ENCODE results near the gene CBR4. TPM values are rescaled to one million over a fixed set of nuclear protein-coding genes. Genes with fewer than 3 reads are reported as not detected.

Gene CBR4
- total and polyA plus RNA-seq, 4 donors = 26.5 to 40.3 (median 31.2) TPM

DNA sequence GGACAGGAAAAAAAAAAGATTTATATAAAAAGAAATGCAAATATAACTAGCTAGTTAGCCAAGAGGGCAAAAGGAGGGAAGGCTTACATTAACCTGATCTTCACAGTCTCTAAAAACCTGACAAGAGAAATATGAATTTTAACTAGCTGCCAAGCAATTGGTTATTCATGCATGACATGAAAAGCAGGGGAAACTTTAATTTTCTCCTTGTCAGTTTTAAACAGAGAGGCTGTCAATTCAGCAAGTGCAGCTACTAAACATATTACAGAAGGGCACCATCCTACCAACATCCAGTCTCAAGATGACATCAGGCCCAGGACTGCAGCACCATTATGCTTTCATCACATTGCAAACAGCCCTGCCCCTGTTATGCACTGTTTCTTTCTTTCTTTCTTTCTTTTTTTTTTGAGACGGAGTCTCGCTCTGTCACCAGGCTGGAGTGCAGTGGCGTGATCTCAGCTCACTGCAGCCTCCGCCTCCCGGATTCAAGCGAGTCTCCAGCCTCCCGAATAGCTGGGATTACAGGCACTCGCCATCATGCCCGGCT lies 38.9 kb upstream of the CBR4 start:
- WGBS (ENCODE audit: insufficient coverage) = 45% methylated on average over 2 of the region's 9 CpGs

GRCh38 chr4:169047956-169048355 lies 37.9 kb upstream of the CBR4 start:
- H3K4me1 ChIP-seq (ENCODE audit: control insufficient read depth, insufficient read depth, low read length) = peaks cover 3% of the 10 kb centered on the region
- no peaks in the 10 kb centered on the region for H3K36me3 ChIP-seq (ENCODE audit: control insufficient read depth, insufficient read depth, low read length)
- H3K9me3 ChIP-seq (ENCODE audit: control insufficient read depth, insufficient read depth, low read length) = no peaks in the 10 kb centered on the region
- H3K27ac ChIP-seq (ENCODE audit: low read depth, low read length) = no peak overlapping the region
- WGBS (ENCODE audit: insufficient coverage) = 70% methylated on average over 2 of the region's 4 CpGs
- no peak overlapping the region for H3K4me3 ChIP-seq (ENCODE audit: low read depth, low read length)
- DNase-seq (ENCODE audit: low read depth in 4 of 6, low spot score in 6 of 6) = no peak
- no peaks in the 10 kb centered on the region for H3K27me3 ChIP-seq (ENCODE audit: control insufficient read depth, insufficient read depth, low read length)

More for the DNA sequence above, 38.9 kb upstream of the CBR4 start:
- H3K9me3 ChIP-seq (ENCODE audit: control insufficient read depth, insufficient read depth, low read length) = no peaks in the 10 kb centered on the region
- peak in 2 of 6 donors; percentile 26 to 48 for DNase-seq (ENCODE audit: low read depth in 4 of 6, low spot score in 6 of 6)
- no peak overlapping the region for H3K4me3 ChIP-seq (ENCODE audit: low read depth, low read length)
- peaks cover 3% of the 10 kb centered on the region for H3K4me1 ChIP-seq (ENCODE audit: control insufficient read depth, insufficient read depth, low read length)
- H3K36me3 ChIP-seq (ENCODE audit: control insufficient read depth, insufficient read depth, low read length) = no peaks in the 10 kb centered on the region
- no peak overlapping the region for H3K27ac ChIP-seq (ENCODE audit: low read depth, low read length)
- H3K27me3 ChIP-seq (ENCODE audit: control insufficient read depth, insufficient read depth, low read length) = no peaks in the 10 kb centered on the region

DNA sequence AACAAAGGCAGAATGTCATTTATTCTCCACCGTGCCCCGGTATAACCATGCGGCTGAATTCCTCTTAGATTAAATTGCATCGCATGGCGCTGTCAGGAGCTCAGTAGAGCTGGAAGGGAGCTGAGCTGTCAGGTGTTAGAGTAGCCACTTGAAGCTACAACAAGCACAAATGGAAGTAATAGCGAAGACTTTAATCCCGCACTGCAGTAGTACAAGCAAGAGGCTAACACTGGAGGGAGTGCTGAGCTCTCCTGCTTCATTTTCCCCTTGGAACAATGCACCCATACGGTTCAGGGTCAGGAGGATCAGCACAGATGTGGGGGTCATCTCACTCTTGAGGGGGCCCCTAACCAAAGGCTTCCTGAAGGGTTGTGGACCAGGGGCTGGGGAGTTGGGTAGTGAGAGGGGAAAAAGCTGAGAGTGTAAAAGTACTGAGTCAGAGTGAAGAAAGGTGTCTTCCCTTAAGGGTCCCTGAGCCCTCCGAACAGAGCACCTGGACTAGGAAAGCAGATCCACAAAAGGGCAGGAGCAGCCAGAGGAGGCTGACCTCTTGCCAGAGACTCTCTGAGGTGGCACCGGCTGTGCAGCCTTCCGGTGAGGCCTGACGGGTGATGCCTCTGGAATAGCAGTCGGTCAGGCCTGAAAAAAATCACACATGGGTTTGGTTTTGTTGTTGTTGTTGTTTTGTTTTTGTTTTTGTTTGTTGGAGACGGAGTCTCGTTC lies 36.0 kb upstream of the CBR4 start:
- 78% methylated on average over 14 of the region's 15 CpGs for WGBS (ENCODE audit: insufficient coverage)
- no peaks in the 10 kb centered on the region for H3K9me3 ChIP-seq (ENCODE audit: control insufficient read depth, insufficient read depth, low read length)
- no peaks in the 10 kb centered on the region for H3K27me3 ChIP-seq (ENCODE audit: control insufficient read depth, insufficient read depth, low read length)
- peaks cover 3% of the 10 kb centered on the region for H3K4me1 ChIP-seq (ENCODE audit: control insufficient read depth, insufficient read depth, low read length)
- peak in 1 of 6 donors; percentile 22 for DNase-seq (ENCODE audit: low read depth in 4 of 6, low spot score in 6 of 6)
- H3K36me3 ChIP-seq (ENCODE audit: control insufficient read depth, insufficient read depth, low read length) = no peaks in the 10 kb centered on the region
- no peak overlapping the region for H3K4me3 ChIP-seq (ENCODE audit: low read depth, low read length)
- no peak overlapping the region for H3K27ac ChIP-seq (ENCODE audit: low read depth, low read length)

DNA sequence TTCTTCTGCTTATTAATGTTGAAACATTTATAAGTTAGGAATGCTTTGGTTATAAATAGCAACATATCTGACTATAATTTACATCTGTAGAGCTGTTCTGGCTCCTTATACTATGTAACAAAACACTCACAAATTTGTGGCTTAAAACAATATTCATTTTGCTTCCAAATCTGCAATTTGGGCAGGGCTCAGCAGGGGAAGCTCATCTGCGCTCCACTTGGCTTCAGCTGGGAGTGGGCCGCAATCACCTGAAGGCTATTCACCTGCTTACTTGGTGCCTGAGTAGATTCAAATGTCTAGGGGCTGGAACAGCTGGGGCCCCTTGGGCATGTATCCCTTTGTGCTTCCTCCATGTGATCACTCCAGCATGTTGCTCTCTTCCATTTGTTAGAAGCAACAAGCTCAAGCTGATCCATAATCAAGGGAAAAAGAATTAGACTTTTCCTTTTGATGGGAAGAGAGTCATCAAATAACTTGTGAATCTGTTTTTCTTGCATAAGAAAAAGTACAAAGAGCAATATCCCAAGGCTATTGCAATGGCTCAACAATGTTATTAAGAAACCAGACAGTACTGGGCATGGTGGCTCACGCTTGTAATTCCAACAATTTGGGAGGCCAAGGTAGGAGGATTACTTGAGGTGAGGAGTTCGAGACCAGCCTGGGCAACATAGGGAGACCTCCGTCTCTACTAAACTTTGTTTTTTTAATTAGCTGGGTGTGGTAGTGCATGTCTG lies 34.8 kb upstream of the CBR4 start:
- H3K27ac ChIP-seq (ENCODE audit: low read depth, low read length) = no peak overlapping the region
- H3K27me3 ChIP-seq (ENCODE audit: control insufficient read depth, insufficient read depth, low read length) = no peaks in the 10 kb centered on the region
- H3K4me3 ChIP-seq (ENCODE audit: low read depth, low read length) = no peak overlapping the region
- no peaks in the 10 kb centered on the region for H3K9me3 ChIP-seq (ENCODE audit: control insufficient read depth, insufficient read depth, low read length)
- H3K36me3 ChIP-seq (ENCODE audit: control insufficient read depth, insufficient read depth, low read length) = no peaks in the 10 kb centered on the region
- H3K4me1 ChIP-seq (ENCODE audit: control insufficient read depth, insufficient read depth, low read length) = no peaks in the 10 kb centered on the region
- no peak for DNase-seq (ENCODE audit: low read depth in 4 of 6, low spot score in 6 of 6)
- WGBS (ENCODE audit: insufficient coverage) = 92% methylated on average over 2 of the region's 5 CpGs

DNA sequence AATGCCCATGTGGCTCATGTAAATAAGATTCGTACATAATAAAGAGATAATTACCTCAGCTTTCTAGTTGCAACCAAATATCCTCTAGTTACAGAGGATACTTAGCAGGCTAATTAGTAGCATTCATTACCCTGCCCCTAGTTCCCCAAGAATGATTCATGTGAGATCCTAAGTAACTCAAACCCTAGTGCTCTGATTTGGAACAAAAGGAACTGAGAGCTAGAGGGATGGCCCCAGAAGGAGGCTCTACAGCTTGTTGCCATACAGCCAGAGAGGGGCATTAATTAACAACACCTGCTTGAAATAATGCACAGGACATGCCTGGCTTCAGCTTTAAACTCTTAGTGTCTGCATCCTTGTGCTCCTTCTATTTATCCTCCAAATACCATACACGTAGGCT lies 32.6 kb upstream of the CBR4 start:
- Histone ChIP-seq H3K27ac (ENCODE audit: low read depth, low read length) (no peak overlapping the region), H3K4me1 (ENCODE audit: control insufficient read depth, insufficient read depth, low read length) (no peaks in the 10 kb centered on the region), H3K4me3 (ENCODE audit: low read depth, low read length) (no peak overlapping the region), H3K27me3 (ENCODE audit: control insufficient read depth, insufficient read depth, low read length) (no peaks in the 10 kb centered on the region), H3K9me3 (ENCODE audit: control insufficient read depth, insufficient read depth, low read length) (no peaks in the 10 kb centered on the region), H3K36me3 (ENCODE audit: control insufficient read depth, insufficient read depth, low read length) (no peaks in the 10 kb centered on the region)
- peak in 1 of 6 donors; percentile 87 for DNase-seq (ENCODE audit: low read depth in 4 of 6, low spot score in 6 of 6)
- WGBS (ENCODE audit: insufficient coverage) = 77% methylated on average over 1 of the region's 2 CpGs

GRCh38 chr4:169040559-169041261 lies 30.7 kb upstream of the CBR4 start:
- Histone ChIP-seq H3K36me3 (ENCODE audit: control insufficient read depth, insufficient read depth, low read length) (no peaks in the 10 kb centered on the region), H3K9me3 (ENCODE audit: control insufficient read depth, insufficient read depth, low read length) (no peaks in the 10 kb centered on the region), H3K4me1 (ENCODE audit: control insufficient read depth, insufficient read depth, low read length) (no peaks in the 10 kb centered on the region), H3K27ac (ENCODE audit: low read depth, low read length) (no peak overlapping the region), H3K27me3 (ENCODE audit: control insufficient read depth, insufficient read depth, low read length) (no peaks in the 10 kb centered on the region), H3K4me3 (ENCODE audit: low read depth, low read length) (no peak overlapping the region)
- no peak for DNase-seq (ENCODE audit: low read depth in 4 of 6, low spot score in 6 of 6)
- 100% methylated on average over 2 of the region's 7 CpGs for WGBS (ENCODE audit: insufficient coverage)

DNA sequence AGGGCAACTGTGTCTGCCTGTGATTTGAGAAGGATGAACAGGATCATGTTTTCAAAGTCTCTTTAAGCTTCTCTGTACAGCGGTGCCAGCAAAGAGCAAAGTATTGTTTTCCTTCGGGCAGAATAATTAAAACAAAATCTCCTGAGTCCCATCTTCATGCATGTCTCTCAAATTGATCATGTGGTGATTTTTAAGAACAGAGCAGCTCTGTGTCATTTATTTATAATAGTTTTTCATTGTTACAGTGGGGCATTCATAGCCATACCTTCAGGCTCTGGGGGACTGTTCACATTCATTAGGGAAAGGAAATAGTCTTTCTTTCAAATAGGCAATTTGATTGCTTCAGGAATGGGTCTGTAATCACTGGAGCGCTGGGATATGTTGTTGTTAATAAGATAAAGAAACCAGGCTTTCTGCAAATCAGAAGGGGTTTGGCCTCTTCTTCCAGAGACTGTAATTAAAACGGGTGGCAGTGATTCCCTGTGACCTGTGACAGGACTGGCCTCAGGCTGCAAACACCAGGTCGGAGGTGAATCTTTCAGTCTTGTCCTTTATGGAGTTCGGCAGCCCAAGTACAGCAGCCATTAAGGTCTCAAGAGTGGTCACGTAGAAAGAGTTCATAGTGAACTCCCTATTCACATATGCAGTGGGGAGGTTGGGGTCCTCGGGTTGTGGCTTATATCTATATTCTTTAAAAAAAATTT lies 29.3 kb upstream of the CBR4 start:
- WGBS (ENCODE audit: insufficient coverage) = 77% methylated on average over 3 of the region's 8 CpGs
- no peak overlapping the region for H3K27ac ChIP-seq (ENCODE audit: low read depth, low read length)
- peak in 1 of 6 donors; percentile 86 for DNase-seq (ENCODE audit: low read depth in 4 of 6, low spot score in 6 of 6)
- no peak overlapping the region for H3K4me3 ChIP-seq (ENCODE audit: low read depth, low read length)
- no peaks in the 10 kb centered on the region for H3K4me1 ChIP-seq (ENCODE audit: control insufficient read depth, insufficient read depth, low read length)
- H3K36me3 ChIP-seq (ENCODE audit: control insufficient read depth, insufficient read depth, low read length) = no peaks in the 10 kb centered on the region
- H3K27me3 ChIP-seq (ENCODE audit: control insufficient read depth, insufficient read depth, low read length) = no peaks in the 10 kb centered on the region
- H3K9me3 ChIP-seq (ENCODE audit: control insufficient read depth, insufficient read depth, low read length) = no peaks in the 10 kb centered on the region

DNA sequence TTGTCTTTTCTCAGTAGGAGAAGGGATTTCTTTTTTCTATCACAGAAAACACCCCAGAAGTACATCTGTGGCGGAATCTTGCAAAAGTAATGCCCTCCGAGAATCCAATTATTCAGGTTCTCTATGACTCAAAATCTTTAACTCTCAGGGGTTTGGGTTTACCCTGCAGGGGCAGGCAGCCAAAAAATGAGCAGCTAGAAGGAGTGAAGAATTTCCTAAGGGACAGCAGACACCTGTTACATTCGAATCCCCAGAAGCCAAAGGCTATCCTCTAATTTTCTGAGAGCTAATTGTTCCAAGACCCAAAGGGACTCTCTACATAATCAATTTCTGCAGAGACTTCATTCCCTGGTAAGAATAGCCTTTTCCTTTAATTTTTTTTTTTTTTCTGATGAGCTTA lies 27.5 kb upstream of the CBR4 start:
- Histone ChIP-seq H3K9me3 (ENCODE audit: control insufficient read depth, insufficient read depth, low read length) (no peaks in the 10 kb centered on the region), H3K36me3 (ENCODE audit: control insufficient read depth, insufficient read depth, low read length) (no peaks in the 10 kb centered on the region), H3K4me1 (ENCODE audit: control insufficient read depth, insufficient read depth, low read length) (no peaks in the 10 kb centered on the region), H3K4me3 (ENCODE audit: low read depth, low read length) (no peak overlapping the region), H3K27me3 (ENCODE audit: control insufficient read depth, insufficient read depth, low read length) (no peaks in the 10 kb centered on the region), H3K27ac (ENCODE audit: low read depth, low read length) (no peak overlapping the region)
- 70% methylated on average over 1 of the region's 3 CpGs for WGBS (ENCODE audit: insufficient coverage)
- DNase-seq (ENCODE audit: low read depth in 4 of 6, low spot score in 6 of 6) = no peak
